Caco-2 (cell line): ENCODE results near the gene CEP164. TPM values are rescaled to one million over a fixed set of nuclear protein-coding genes. Genes with fewer than 3 reads are reported as not detected.

Source experiments
- BruUV-seq: library from RNA; stranded (reverse); fragments of 400-500 nt; replicated peaks from 2 replicates; lab custom pipeline; 2021; lab: Mats Ljungman, UMichigan
- CTCF ChIA-PET: fragments of 300-600 bp; sonication (Branson Sonifier 250); formaldehyde crosslinking; loops from one replicate; lab custom pipeline; 2022; ENCODE audit warnings: antibody characterized with exemption; lab: Charles Lee
- POLR2A ChIA-PET: fragments of 300-600 bp; sonication (Branson Sonifier 250); formaldehyde crosslinking; loops from one replicate; lab custom pipeline; 2022; ENCODE audit warnings: antibody characterized with exemption; lab: Charles Lee
- DNase-seq, 2 experiments: peaks; one replicate each; pipeline versions ENCODE4 v3.0.0 to v3.0.0-alpha.2; 2020 to 2022
- H3K27me3 ChIP-seq: replicated peaks from 2 replicates; pipeline ENCODE4 v1.6.0; 2011; ENCODE audit warnings: low read length; ENCODE audit not compliant: control insufficient read depth, insufficient read depth
- H3K36me3 ChIP-seq: 2 replicates; pipeline ENCODE4 v1.5.1; 2011; ENCODE audit warnings: low read length; ENCODE audit not compliant: control insufficient read depth, insufficient read depth
- H3K4me1 ChIP-seq: fragments of 250-450 bp; sonication (Bioruptor Pico); 2 replicates; pipeline ENCODE4 v1.5.1; 2020; ENCODE audit warnings: mild to moderate bottlenecking
- H3K4me3 ChIP-seq: 2 replicates; pipeline ENCODE4 v1.5.1; 2011; ENCODE audit warnings: low read depth, mild to moderate bottlenecking, control low read depth, low read length
- H3K9me3 ChIP-seq: fragments of 250-450 bp; sonication (Bioruptor Pico); 2 replicates; pipeline ENCODE4 v1.5.1; 2020; ENCODE audit warnings: mild to moderate bottlenecking, moderate library complexity
- H3K27ac Mint-ChIP-seq: one replicate; pipeline ENCODE4 v1.8.0; 2022; ENCODE audit warnings: mixed read lengths; ENCODE audit not compliant: unreplicated experiment
- H3K27me3 Mint-ChIP-seq: one replicate; pipeline ENCODE4 v1.8.0; 2022; ENCODE audit warnings: mixed read lengths; ENCODE audit not compliant: insufficient read depth, unreplicated experiment
- H3K36me3 Mint-ChIP-seq: one replicate; pipeline ENCODE4 v1.8.0; 2022; ENCODE audit warnings: mild to moderate bottlenecking, mixed read lengths; ENCODE audit not compliant: insufficient read depth, unreplicated experiment
- H3K4me1 Mint-ChIP-seq: one replicate; pipeline ENCODE4 v1.8.0; 2022; ENCODE audit warnings: low read depth, mixed read lengths; ENCODE audit not compliant: unreplicated experiment
- H3K4me3 Mint-ChIP-seq: one replicate; pipeline ENCODE4 v1.8.0; 2022; ENCODE audit warnings: mild to moderate bottlenecking, moderate library complexity, mixed read lengths; ENCODE audit not compliant: unreplicated experiment
- H3K9me3 Mint-ChIP-seq: one replicate; pipeline ENCODE4 v1.8.0; 2022; ENCODE audit warnings: mixed read lengths; ENCODE audit not compliant: unreplicated experiment
- CTCF ChIP-seq, 2 experiments: fragments of 200-600 bp in 1 of 2; IDR thresholded peaks; 1 replicate in 1 of 2; 2 replicates in 1 of 2; pipeline versions ENCODE4 v1.5.1 to v1.8.0; 2011 to 2022; ENCODE audit warnings: antibody characterized with exemption in 1 of 2, control low read depth in 1 of 2, inconsistent platforms in 1 of 2, low read depth in 1 of 2, low read length in 1 of 2, mild to moderate bottlenecking in 1 of 2, moderate library complexity in 1 of 2; ENCODE audit not compliant: insufficient read depth in 1 of 2, severe bottlenecking in 1 of 2, unreplicated experiment in 1 of 2
- intact Hi-C: fragments of 100-400 bp; cut with micrococcal nuclease; formaldehyde crosslinking; loops from one replicate; pipeline ENCODE4 v1.10.0; 2022; ENCODE audit not compliant: unreplicated experiment
- total RNA-seq: library from RNA; stranded (reverse); gene quantifications from 2 replicates; pipeline ENCODE4 v1.2.3, GENCODE V29; 2022

The CEP164 gene
- total RNA-seq, 1 experiment from 2014 or later, result 48.9 TPM

- peaks cover 16% of the 10 kb centered on the region for H3K4me1 ChIP-seq
- Mint-ChIP-seq H3K36me3 (no peaks in the 10 kb centered on the region), H3K27me3 (no peaks in the 10 kb centered on the region), H3K27ac (no peak overlapping the region), H3K9me3 (no peaks in the 10 kb centered on the region), H3K4me1 (peaks cover 5% of the 10 kb centered on the region), H3K4me3 (no peak overlapping the region)
- ChIA-PET CTCF (interaction anchor here (1.2 to 1.6 kb wide), 2 partner anchors 12 kb away, joined by 4 to 9 read pairs; no protein-coding TSS in a partner anchor), POLR2A (no interaction called here)
- no TSS peak for BruUV-seq
- H3K36me3 ChIP-seq, result no peaks in the 10 kb centered on the region
- no peak overlapping the region for H3K4me3 ChIP-seq
- TF ChIP-seq CTCF (IDR thresholded peaks at IDR 0.05; ENCODE audit: insufficient read depth in 1 of 2, low read depth in 1 of 2, low read length in 1 of 2, severe bottlenecking in 1 of 2, unreplicated experiment in 1 of 2), result no peak
- no peaks in the 10 kb centered on the region for H3K27me3 ChIP-seq
- DNase-seq, result no peak
- intact Hi-C loops, result no loop called here
- H3K9me3 ChIP-seq, result no peaks in the 10 kb centered on the region
Observed at GRCh38 chr11:117414724-117415123, 87.1 kb downstream of the CEP164 start.

- DNase-seq, result peak in 1 of 2 experiments; percentile 28
- ChIA-PET CTCF (interaction anchor here (0.5 to 1.2 kb wide), 2 partner anchors 11 to 1244 kb away, joined by 4 to 6 read pairs; no protein-coding TSS in a partner anchor), POLR2A (no interaction called here)
- no peaks in the 10 kb centered on the region for H3K27me3 Mint-ChIP-seq
- Histone ChIP-seq H3K36me3 (no peaks in the 10 kb centered on the region), H3K4me3 (no peak overlapping the region), H3K9me3 (no peaks in the 10 kb centered on the region), H3K27me3 (no peaks in the 10 kb centered on the region), H3K4me1 (peaks cover 16% of the 10 kb centered on the region)
- no peak overlapping the region for H3K27ac Mint-ChIP-seq
- TF ChIP-seq CTCF (IDR thresholded peaks at IDR 0.05; ENCODE audit: insufficient read depth in 1 of 2, low read depth in 1 of 2, low read length in 1 of 2, severe bottlenecking in 1 of 2, unreplicated experiment in 1 of 2), result no peak
- H3K36me3 Mint-ChIP-seq, result no peaks in the 10 kb centered on the region
- no peak overlapping the region for H3K4me3 Mint-ChIP-seq
- intact Hi-C loops, result no loop called here
- no TSS peak for BruUV-seq
- no peaks in the 10 kb centered on the region for H3K9me3 Mint-ChIP-seq
- peaks cover 5% of the 10 kb centered on the region for H3K4me1 Mint-ChIP-seq
Observed at GRCh38 chr11:117415358-117415896, 87.8 kb downstream of the CEP164 start.

- POLR2A ChIA-PET, result no interaction called here
- DNase-seq, result peak in 1 of 2 experiments; percentile 20
Observed at GRCh38 chr11:117417342-117417741, 89.7 kb downstream of the CEP164 start.

More at GRCh38 chr11:117417342-117417741, 89.7 kb downstream of the CEP164 start:
- Mint-ChIP-seq H3K27me3 (no peaks in the 10 kb centered on the region), H3K4me3 (no peak overlapping the region), H3K36me3 (no peaks in the 10 kb centered on the region), H3K4me1 (peaks cover 5% of the 10 kb centered on the region), H3K9me3 (no peaks in the 10 kb centered on the region), H3K27ac (peak overlapping the region; percentile 15)
- no peak for TF ChIP-seq CTCF (IDR thresholded peaks at IDR 0.05; ENCODE audit: insufficient read depth in 1 of 2, low read depth in 1 of 2, low read length in 1 of 2, severe bottlenecking in 1 of 2, unreplicated experiment in 1 of 2)
- no peaks in the 10 kb centered on the region for H3K36me3 ChIP-seq
- CTCF ChIA-PET, result interaction anchor here (1.5 kb wide), 1 partner anchor 9 kb away, joined by 4 read pairs; no protein-coding TSS in a partner anchor
- H3K4me3 ChIP-seq, result no peak overlapping the region
- intact Hi-C loops, result no loop called here
- no peaks in the 10 kb centered on the region for H3K9me3 ChIP-seq
- H3K4me1 ChIP-seq, result peaks cover 16% of the 10 kb centered on the region
- BruUV-seq, result no TSS peak
- H3K27me3 ChIP-seq, result no peaks in the 10 kb centered on the region
